Stomach smooth muscle (tissue), 2 donors: ENCODE measurements around the gene SLIRP.

ENCODE experiments used
- H3K27ac ChIP-seq: one replicate; pipeline ENCODE4 v1.7.0; 2013; ENCODE audit warnings: mild to moderate bottlenecking, low read length, inconsistent platforms
- H3K27me3 ChIP-seq, 2 donors: one replicate each; pipeline ENCODE4 v1.7.0; 2013; ENCODE audit warnings: low read length in 2 of 2; ENCODE audit not compliant: insufficient read depth in 2 of 2, control insufficient read depth in 1 of 2
- H3K36me3 ChIP-seq, 2 donors: one replicate each; pipeline ENCODE4 v1.7.0; 2013; ENCODE audit warnings: low read length in 2 of 2; ENCODE audit not compliant: control insufficient read depth in 2 of 2, insufficient read depth in 2 of 2
- H3K4me1 ChIP-seq: one replicate; pipeline ENCODE4 v1.7.0; 2013; ENCODE audit warnings: low read length; ENCODE audit not compliant: control insufficient read depth, insufficient read depth
- H3K4me3 ChIP-seq, 2 donors: one replicate each; pipeline ENCODE4 v1.7.0; 2013; ENCODE audit warnings: low read length in 2 of 2
- H3K9ac ChIP-seq, 2 donors: one replicate each; pipeline ENCODE4 v1.7.0; 2013; ENCODE audit warnings: low read length in 2 of 2, mild to moderate bottlenecking in 1 of 2
- H3K9me3 ChIP-seq, 2 donors: one replicate each; pipeline ENCODE4 v1.7.0; 2013; ENCODE audit warnings: low read length in 2 of 2; ENCODE audit not compliant: control insufficient read depth in 2 of 2
- donor health status: healthy.
- donor health status: Pancreatic carcinoma.

Gene SLIRP

GRCh38 chr14:77691259-77691658, 16.6 kb upstream of the SLIRP start:
- Histone ChIP-seq H3K27me3 (no peaks in the 10 kb centered on the region), H3K36me3 (peaks cover 15 to 31% of the 10 kb centered on the region in 2 donors), H3K9ac (no peak overlapping the region), H3K27ac (no peak overlapping the region), H3K4me1 (peaks cover under 1% of the 10 kb centered on the region), H3K4me3 (no peak overlapping the region), H3K9me3 (no peaks in the 10 kb centered on the region)

DNA sequence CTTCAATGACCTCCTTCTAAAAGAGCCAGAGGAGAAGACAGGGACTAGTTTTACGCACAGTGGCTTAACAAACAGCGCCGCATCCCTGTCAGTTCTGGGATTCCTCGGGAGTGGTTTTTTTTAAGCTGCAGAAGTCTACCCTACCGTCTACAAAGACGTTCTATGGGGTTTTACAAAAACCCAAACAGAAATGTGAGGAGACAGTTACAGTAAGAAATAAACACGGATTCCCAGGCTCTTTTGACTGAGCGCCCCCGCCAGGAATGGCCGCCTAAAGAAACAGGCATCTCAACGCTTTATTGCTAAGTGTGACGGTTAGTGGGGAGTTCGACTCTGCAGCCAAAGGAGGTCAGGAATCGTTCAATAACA, 564 bp upstream of the SLIRP start:
- Histone ChIP-seq H3K36me3 (peaks cover 11 to 20% of the 10 kb centered on the region in 2 donors), H3K9me3 (no peaks in the 10 kb centered on the region), H3K4me1 (peaks cover 10% of the 10 kb centered on the region), H3K27ac (peak overlapping the region; percentile 67), H3K27me3 (no peaks in the 10 kb centered on the region), H3K4me3 (peak overlapping the region; percentile 99 to 100), H3K9ac (peak overlapping the region; percentile 68 to 94)

DNA sequence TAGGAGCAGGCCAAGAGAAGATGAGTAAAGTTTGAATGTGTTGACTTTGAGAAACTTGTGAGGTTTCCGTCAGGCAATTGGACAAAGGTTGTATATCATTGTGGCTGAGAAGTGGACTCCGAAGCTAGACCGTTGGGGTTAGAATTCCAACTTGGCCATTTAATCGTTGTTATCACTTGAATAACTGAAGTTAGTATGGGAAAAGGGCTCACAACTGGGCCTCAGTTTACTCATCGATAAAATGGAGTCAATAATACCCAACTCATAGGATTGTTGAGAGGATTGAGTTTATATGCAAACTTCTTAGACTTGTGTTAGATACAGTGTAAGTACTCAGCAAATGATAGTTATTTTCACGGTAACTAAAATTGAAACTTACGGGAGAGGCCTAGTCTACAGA, 846 bp downstream of the SLIRP start:
- Histone ChIP-seq H3K36me3 (peaks cover 14 to 20% of the 10 kb centered on the region in 2 donors), H3K27ac (no peak overlapping the region), H3K4me3 (peak overlapping the region; percentile 99 to 100), H3K27me3 (no peaks in the 10 kb centered on the region), H3K9me3 (no peaks in the 10 kb centered on the region), H3K9ac (peak overlapping the region; percentile 68 to 94), H3K4me1 (peaks cover 10% of the 10 kb centered on the region)

- Histone ChIP-seq H3K4me1 (peaks cover 10% of the 10 kb centered on the region), H3K9ac (no peak overlapping the region), H3K27ac (no peak overlapping the region), H3K4me3 (peak overlapping the region; percentile 99 to 100), H3K36me3 (peaks cover 13 to 14% of the 10 kb centered on the region in 2 donors), H3K27me3 (no peaks in the 10 kb centered on the region), H3K9me3 (no peaks in the 10 kb centered on the region)
Observed at GRCh38 chr14:77709412-77709811, 1.5 kb downstream of the SLIRP start.

- peaks cover 10% of the 10 kb centered on the region for H3K4me1 ChIP-seq
- H3K9ac ChIP-seq = no peak overlapping the region
- no peak overlapping the region for H3K27ac ChIP-seq
- H3K4me3 ChIP-seq = no peak overlapping the region
- peaks cover 16 to 18% of the 10 kb centered on the region in 2 donors for H3K36me3 ChIP-seq
- H3K27me3 ChIP-seq = no peaks in the 10 kb centered on the region
- no peaks in the 10 kb centered on the region for H3K9me3 ChIP-seq
Observed at GRCh38 chr14:77710364-77710763, 2.5 kb downstream of the SLIRP start.

GRCh38 chr14:77714926-77715325, 7.0 kb downstream of the SLIRP start:
- Histone ChIP-seq H3K36me3 (peaks cover 33% of the 10 kb centered on the region in 2 donors), H3K9me3 (no peaks in the 10 kb centered on the region), H3K27me3 (no peaks in the 10 kb centered on the region), H3K4me1 (no peaks in the 10 kb centered on the region), H3K27ac (no peak overlapping the region), H3K4me3 (no peak overlapping the region), H3K9ac (no peak overlapping the region)

DNA sequence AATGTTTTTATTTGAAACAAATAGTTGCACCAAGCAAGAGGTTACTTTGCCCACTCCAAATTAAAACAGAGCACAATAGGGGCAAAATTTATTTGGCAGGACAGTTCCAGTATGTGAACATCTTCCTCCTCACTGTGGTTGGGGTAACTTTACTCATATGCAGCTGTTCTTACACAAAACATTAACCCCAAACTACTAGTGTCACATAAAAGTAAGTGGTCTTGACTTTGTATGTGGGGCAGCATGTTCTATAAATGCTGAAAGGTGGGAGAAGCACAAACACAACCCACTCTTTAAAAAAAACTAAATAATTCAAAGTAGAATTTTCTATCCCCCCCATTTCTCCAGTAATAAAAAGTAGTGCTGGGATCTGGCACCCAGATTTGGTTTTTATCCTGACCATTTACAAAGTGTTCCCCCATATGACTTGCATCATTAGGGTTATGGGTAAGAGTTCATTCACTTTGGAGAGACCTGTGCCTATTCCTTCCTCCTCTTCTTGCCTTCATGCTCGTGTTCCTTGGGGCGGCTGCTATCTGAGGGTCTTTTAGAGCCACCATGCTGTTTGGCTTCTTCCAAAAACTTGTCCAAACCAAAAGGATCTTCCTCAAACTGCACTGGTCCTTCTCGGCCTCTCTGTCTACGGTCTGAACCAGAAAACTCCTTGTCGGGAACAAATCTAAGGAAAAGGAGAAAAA, 9.9 kb downstream of the SLIRP start:
- peaks cover 26 to 40% of the 10 kb centered on the region in 2 donors for H3K36me3 ChIP-seq
- no peak overlapping the region for H3K9ac ChIP-seq
- H3K27ac ChIP-seq = no peak overlapping the region
- no peaks in the 10 kb centered on the region for H3K4me1 ChIP-seq
- H3K27me3 ChIP-seq = no peaks in the 10 kb centered on the region
- H3K4me3 ChIP-seq = no peak overlapping the region
- H3K9me3 ChIP-seq = no peaks in the 10 kb centered on the region

DNA sequence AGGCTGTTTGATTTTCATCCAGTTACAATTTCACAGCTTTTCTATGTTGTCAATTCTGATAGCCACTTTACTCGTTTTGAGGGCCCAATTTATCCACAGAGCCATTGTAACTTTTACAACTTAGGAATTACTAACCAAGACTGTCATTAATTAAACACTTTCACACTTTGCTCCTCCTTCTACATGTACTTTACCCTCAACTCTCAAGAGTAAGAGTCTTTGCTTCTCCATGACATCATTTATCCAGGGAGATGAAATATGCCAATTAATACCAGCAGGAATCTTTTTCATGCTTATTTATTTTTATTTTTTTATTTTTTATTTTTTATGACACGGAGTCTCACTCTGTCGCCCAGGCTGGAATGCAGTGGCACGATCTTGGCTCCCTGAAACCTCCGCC, 13.5 kb downstream of the SLIRP start:
- Histone ChIP-seq H3K27ac (no peak overlapping the region), H3K9me3 (no peaks in the 10 kb centered on the region), H3K4me1 (no peaks in the 10 kb centered on the region), H3K4me3 (no peak overlapping the region), H3K27me3 (no peaks in the 10 kb centered on the region), H3K36me3 (peaks cover 37 to 46% of the 10 kb centered on the region in 2 donors), H3K9ac (no peak overlapping the region)

- H3K27me3 ChIP-seq = no peaks in the 10 kb centered on the region
- peaks cover 39 to 50% of the 10 kb centered on the region in 2 donors for H3K36me3 ChIP-seq
- no peaks in the 10 kb centered on the region for H3K4me1 ChIP-seq
- no peaks in the 10 kb centered on the region for H3K9me3 ChIP-seq
- no peak overlapping the region for H3K4me3 ChIP-seq
- H3K9ac ChIP-seq = no peak overlapping the region
- no peak overlapping the region for H3K27ac ChIP-seq
Observed at GRCh38 chr14:77722301-77722700, 14.4 kb downstream of the SLIRP start.

DNA sequence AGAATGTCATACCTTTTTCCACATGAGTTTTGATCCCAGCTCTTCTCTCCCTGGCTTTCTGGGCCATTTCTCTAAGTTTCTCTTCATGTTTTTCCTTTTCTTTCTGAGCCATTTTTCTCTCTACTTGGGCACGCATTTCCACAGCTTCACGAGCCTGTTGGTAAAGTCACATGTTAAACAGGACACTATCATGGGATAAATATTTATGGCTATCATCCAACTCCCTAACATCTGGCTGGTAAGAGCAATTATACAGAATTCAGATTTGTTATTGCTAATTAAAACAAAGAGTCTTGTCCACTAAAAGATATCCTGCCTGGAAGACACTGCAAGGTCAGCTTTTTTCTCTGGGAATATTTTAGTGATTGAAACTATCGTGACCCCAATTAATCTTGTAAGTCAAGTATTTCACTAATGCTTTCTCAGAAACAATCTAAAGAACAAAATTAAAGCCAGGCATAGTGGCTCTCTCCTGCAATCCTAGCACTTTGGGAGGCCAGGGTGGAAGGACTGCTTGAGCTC, 23.1 kb downstream of the SLIRP start:
- Histone ChIP-seq H3K4me1 (no peaks in the 10 kb centered on the region), H3K36me3 (peaks cover 56 to 63% of the 10 kb centered on the region in 2 donors), H3K27ac (no peak overlapping the region), H3K27me3 (no peaks in the 10 kb centered on the region), H3K4me3 (no peak overlapping the region), H3K9ac (no peak overlapping the region), H3K9me3 (no peaks in the 10 kb centered on the region)

DNA sequence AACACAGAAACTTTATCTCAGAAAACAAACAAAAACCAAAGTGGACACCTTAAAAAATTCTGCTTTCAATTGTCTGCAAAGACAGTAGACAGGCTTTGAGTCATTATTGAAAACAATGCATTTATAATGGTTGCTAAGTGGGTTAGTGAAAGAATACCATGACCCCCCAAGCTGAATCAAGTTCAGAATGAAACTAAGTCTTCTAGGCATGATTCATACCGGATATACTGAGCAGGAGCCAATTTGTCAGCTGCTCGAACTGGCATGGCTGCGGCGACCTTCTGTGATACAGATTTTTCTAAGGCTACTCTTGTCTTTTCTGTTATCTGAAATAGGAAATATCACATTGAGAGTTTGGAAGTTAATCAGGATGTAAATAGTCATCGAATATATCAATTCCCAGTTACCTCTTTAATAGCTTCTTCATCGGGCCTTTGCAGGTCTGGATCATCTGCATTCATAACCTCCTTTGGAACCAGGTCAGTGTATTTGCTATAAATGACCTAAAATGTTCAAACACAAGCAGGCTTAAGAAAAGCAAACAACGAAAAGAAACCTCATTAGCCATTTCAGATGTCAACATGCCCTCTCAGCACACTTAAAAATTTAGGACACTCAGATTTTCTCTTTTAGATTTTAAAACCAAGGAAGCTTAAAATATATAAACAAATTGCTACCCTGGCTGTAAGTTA, 30.8 kb downstream of the SLIRP start:
- no peak overlapping the region for H3K4me3 ChIP-seq
- H3K9ac ChIP-seq = no peak overlapping the region
- H3K9me3 ChIP-seq = no peaks in the 10 kb centered on the region
- H3K27ac ChIP-seq = no peak overlapping the region
- no peaks in the 10 kb centered on the region for H3K4me1 ChIP-seq
- H3K36me3 ChIP-seq = peaks cover 24 to 34% of the 10 kb centered on the region in 2 donors
- no peaks in the 10 kb centered on the region for H3K27me3 ChIP-seq
